IMR-90 (cell line): ENCODE measurements around the gene ZNF48. TPM values are rescaled to one million over a fixed set of nuclear protein-coding genes. Genes with fewer than 3 reads are reported as not detected.
A peak's percentile ranks its signal among the peaks of the same experiment; 100 is the strongest.

ENCODE experiments used
- ATAC-seq: fragments of 200-7000 bp; cut with Tn5 transposase; 2 replicates; pipeline ENCODE4 v1.9.1; 2020; ENCODE audit warnings: low read depth, mild to moderate bottlenecking, moderate library complexity
- BruUV-seq: library from RNA; stranded (reverse); fragments of 400-500 nt; replicated peaks from 2 replicates; lab custom pipeline; 2021; lab: Mats Ljungman, UMichigan
- CTCF ChIA-PET: fragments of 300-600 bp; formaldehyde crosslinking; extraction: SDS; loops from one replicate; lab custom pipeline; 2021; ENCODE audit warnings: antibody characterized with exemption; lab: Yijun Ruan, JAX
- POLR2A ChIA-PET: fragments of 300-600 bp; sonication (Branson Sonifier 250); formaldehyde crosslinking; loops from one replicate; lab custom pipeline; 2022; ENCODE audit warnings: antibody characterized with exemption; ENCODE audit not compliant: unreplicated experiment; lab: Charles Lee
- DNase-seq: peaks from one replicate; pipeline ENCODE4 v3.0.0; 2013
- H2AFZ ChIP-seq: replicated peaks from 2 replicates; pipeline ENCODE3; 2013; ENCODE audit warnings: low read length, mild to moderate bottlenecking; ENCODE audit not compliant: poor library complexity
- H2AK5ac ChIP-seq: 2 replicates; pipeline ENCODE4 v1.6.1; 2013; ENCODE audit warnings: low read depth, low read length, inconsistent platforms
- H2AK9ac ChIP-seq: replicated peaks from 2 replicates; pipeline ENCODE3; 2013; ENCODE audit warnings: mild to moderate bottlenecking, low read depth, low read length, moderate library complexity; ENCODE audit not compliant: poor library complexity
- H2BK120ac ChIP-seq: 2 replicates; pipeline ENCODE4 v1.6.1; 2013; ENCODE audit warnings: low read depth, low read length, inconsistent platforms
- H2BK15ac ChIP-seq: 3 replicates; pipeline ENCODE4 v1.6.1; 2013; ENCODE audit warnings: low read depth, low read length, inconsistent platforms
- H2BK20ac ChIP-seq: 2 replicates; pipeline ENCODE4 v1.6.1; 2013; ENCODE audit warnings: low read depth, mild to moderate bottlenecking, inconsistent platforms, low read length, moderate library complexity
- H2BK5ac ChIP-seq: 2 replicates; pipeline ENCODE4 v1.6.1; 2013; ENCODE audit warnings: mild to moderate bottlenecking, low read depth, low read length, inconsistent platforms; ENCODE audit not compliant: poor library complexity, severe bottlenecking
- H3K14ac ChIP-seq: replicated peaks from 2 replicates; pipeline ENCODE4 v1.6.1; 2013; ENCODE audit warnings: low read depth, low read length, inconsistent platforms
- H3K18ac ChIP-seq: 2 replicates; pipeline ENCODE4 v1.6.1; 2013; ENCODE audit warnings: low read depth, low read length, control low read depth
- H3K23ac ChIP-seq: 2 replicates; pipeline ENCODE4 v1.6.1; 2013; ENCODE audit warnings: low read depth, low read length, inconsistent platforms
- H3K27ac ChIP-seq: 2 replicates; pipeline ENCODE4 v1.5.1; 2013; ENCODE audit warnings: mild to moderate bottlenecking, control low read depth, low read length; ENCODE audit not compliant: insufficient read depth
- H3K27me3 ChIP-seq: 2 replicates; pipeline ENCODE4 v1.6.1; 2013; ENCODE audit warnings: low read length; ENCODE audit not compliant: control insufficient read depth, insufficient read depth
- H3K36me3 ChIP-seq: 2 replicates; pipeline ENCODE4 v1.6.1; 2013; ENCODE audit warnings: low read length, mixed read lengths; ENCODE audit not compliant: control insufficient read depth, insufficient read depth
- H3K4ac ChIP-seq: 2 replicates; pipeline ENCODE4 v1.6.1; 2013; ENCODE audit warnings: low read depth, low read length, inconsistent platforms
- H3K4me1 ChIP-seq: 2 replicates; pipeline ENCODE4 v1.6.1; 2013; ENCODE audit warnings: low read length, mixed read lengths; ENCODE audit not compliant: control insufficient read depth, insufficient read depth
- H3K4me2 ChIP-seq: 2 replicates; pipeline ENCODE4 v1.6.1; 2013; ENCODE audit warnings: low read depth, mild to moderate bottlenecking, control low read depth, low read length, moderate library complexity
- H3K4me3 ChIP-seq: 2 replicates; pipeline ENCODE4 v1.5.1; 2013; ENCODE audit warnings: low read depth, mild to moderate bottlenecking, control low read depth, low read length, moderate library complexity; ENCODE audit not compliant: insufficient read depth
- H3K56ac ChIP-seq: 2 replicates; pipeline ENCODE4 v1.6.1; 2013; ENCODE audit warnings: low read length, inconsistent platforms; ENCODE audit not compliant: insufficient read depth; ENCODE audit errors: extremely low read depth
- H3K79me1 ChIP-seq, 2 experiments: 2 replicates each; pipeline ENCODE4 v1.6.1; 2013; ENCODE audit warnings: low read length in 2 of 2, inconsistent platforms in 1 of 2, low read depth in 1 of 2
- H3K9ac ChIP-seq: 2 replicates; pipeline ENCODE4 v1.6.1; 2013; ENCODE audit warnings: low read depth, low read length, control low read depth
- H3K9me1 ChIP-seq: 2 replicates; pipeline ENCODE4 v1.6.1; 2013; ENCODE audit warnings: low read length, inconsistent platforms; ENCODE audit not compliant: insufficient read depth
- H3K9me3 ChIP-seq: 2 replicates; pipeline ENCODE4 v1.6.1; 2013; ENCODE audit warnings: low read length; ENCODE audit not compliant: control insufficient read depth, insufficient read depth
- H4K20me1 ChIP-seq: 2 replicates; pipeline ENCODE4 v1.6.1; 2013; ENCODE audit warnings: low read length, inconsistent platforms; ENCODE audit not compliant: insufficient read depth
- H4K5ac ChIP-seq: 2 replicates; pipeline ENCODE4 v1.6.1; 2013; ENCODE audit warnings: mild to moderate bottlenecking, low read depth, low read length, control low read depth
- H4K8ac ChIP-seq, 2 experiments: 2 replicates each; pipeline ENCODE4 v1.6.1; 2013; ENCODE audit warnings: low read depth in 2 of 2, low read length in 2 of 2, control low read depth in 1 of 2, inconsistent platforms in 1 of 2
- H4K91ac ChIP-seq: 2 replicates; pipeline ENCODE4 v1.6.1; 2013; ENCODE audit warnings: low read depth, low read length, inconsistent platforms; ENCODE audit not compliant: insufficient read depth
- BHLHE40 ChIP-seq: fragments of 150-350 bp; IDR thresholded peaks from 2 replicates; pipeline ENCODE4 v1.6.1; 2016; ENCODE audit warnings: mild to moderate bottlenecking, low read depth, low read length
- CEBPB ChIP-seq: IDR thresholded peaks from 2 replicates; pipeline ENCODE4 v1.6.1; 2012; ENCODE audit warnings: low read depth, low read length, improper control_type of control experiment
- CTCF ChIP-seq: conservative IDR thresholded peaks from 2 replicates; pipeline ENCODE4 v1.5.1; 2012; ENCODE audit warnings: mild to moderate bottlenecking, low read depth, low read length, improper control_type of control experiment
- MAFK ChIP-seq: IDR thresholded peaks from 2 replicates; pipeline ENCODE4 v1.6.1; 2012; ENCODE audit warnings: low read depth, low read length, improper control_type of control experiment
- MAZ ChIP-seq: IDR thresholded peaks from 2 replicates; pipeline ENCODE4 v1.6.1; 2012; ENCODE audit warnings: low read depth, mild to moderate bottlenecking, low read length, improper control_type of control experiment, moderate library complexity, borderline replicate concordance
- POLR2A ChIP-seq: IDR thresholded peaks from 2 replicates; pipeline ENCODE4 v1.6.1; 2012; ENCODE audit warnings: mild to moderate bottlenecking, low read depth, low read length
- RFX5 ChIP-seq: IDR thresholded peaks from 2 replicates; pipeline ENCODE4 v1.8.0; 2012; ENCODE audit warnings: low read depth, mild to moderate bottlenecking, low read length, moderate library complexity
- WGBS, 2 experiments: methylation state at CpG; one replicate each; pipeline versions ENCODE4 v1.1.5 to v1.1.7; 2013; ENCODE audit warnings: missing lambda C conversion rate in 2 of 2; ENCODE audit not compliant: insufficient read length in 1 of 2; ENCODE audit errors: extremely low coverage in 2 of 2; 5-methylcytosine and 5-hydroxymethylcytosine counted together
- dilution Hi-C: fragments of 300-500 bp; cut with HindIII; formaldehyde crosslinking; loops from one replicate; pipeline ENCODE4 v1.14.3; 2018; ENCODE audit warnings: low sequenced_read_pairs; ENCODE audit not compliant: unreplicated experiment
- in situ Hi-C: fragments of 300-500 bp; cut with MboI; formaldehyde crosslinking; loops from 3 replicates; pipeline ENCODE4 v1.14.3; 2019; ENCODE audit warnings: low sequenced_read_pairs, inconsistent platforms, mixed read lengths
- intact Hi-C: fragments of 100-400 bp; cut with micrococcal nuclease; formaldehyde crosslinking; loops from 2 replicates; pipeline ENCODE4 v1.10.0; 2022
- polyA plus RNA-seq, 3 experiments: library from polyadenylated mRNA; depleted of rRNA; stranded (reverse); fragments of >200 nt; gene quantifications; 2 replicates each; pipeline ENCODE4 v1.2.3, GENCODE V29; 2012; ENCODE audit warnings: low replicate concordance in 1 of 3
- total RNA-seq: library from RNA; depleted of rRNA; stranded (reverse); fragments of >200 nt; gene quantifications from 2 replicates; pipeline ENCODE4 v1.2.3, GENCODE V29; 2012

The ZNF48 gene
- total and polyA plus RNA-seq, 2 of the 4 experiments (the other 2 are of a cell fraction), result 5.8 to 6.6 TPM

DNA sequence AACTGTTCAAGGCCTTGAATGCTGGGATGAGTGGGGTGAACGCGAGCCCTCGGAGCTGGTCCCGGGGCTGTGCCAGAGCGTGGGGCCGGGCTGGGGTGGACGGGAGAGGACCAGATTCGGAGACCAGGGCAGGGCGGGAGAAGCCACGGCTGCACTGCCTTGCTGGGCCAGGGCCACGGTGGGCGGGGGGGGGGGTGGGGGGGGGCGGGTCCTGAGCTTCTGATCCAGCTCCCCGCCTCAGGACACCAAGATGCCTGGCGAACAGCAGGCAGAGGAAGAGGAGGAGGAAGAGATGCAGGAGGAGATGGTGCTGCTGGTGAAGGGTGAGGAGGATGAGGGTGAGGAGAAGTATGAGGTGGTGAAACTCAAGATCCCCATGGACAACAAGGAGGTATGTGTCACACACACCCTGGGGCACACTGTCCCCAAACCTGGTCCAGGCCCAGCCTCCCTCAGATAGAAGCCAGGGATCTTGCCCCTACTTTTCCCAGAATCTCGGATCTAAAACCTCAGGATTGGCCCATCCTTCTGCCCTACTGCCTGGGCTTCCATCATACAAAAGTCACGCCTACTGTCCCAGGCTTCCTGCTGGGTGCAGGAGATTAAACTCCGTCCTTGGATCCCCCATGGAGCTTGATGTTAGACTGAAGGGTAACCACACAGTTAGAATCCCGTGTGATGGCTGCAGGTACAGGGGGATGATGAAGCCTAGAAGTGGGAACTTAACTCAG lies 12.7 kb downstream of the ZNF48 start:
- ChIA-PET POLR2A (interaction anchor here (0.6 to 1.1 kb wide), 4 partner anchors 9 to 314 kb away, joined by 3 to 7 read pairs (median 5); partner anchors contain the start of gene ZNF48), CTCF (no interaction called here)
- Histone ChIP-seq H3K4ac (peak overlapping the region; percentile 75), H3K9me1 (peaks cover 11% of the 10 kb centered on the region), H3K27ac (peak overlapping the region; percentile 82), H3K36me3 (peaks cover 11% of the 10 kb centered on the region), H3K9ac (peak overlapping the region; percentile 75), H4K5ac (peak overlapping the region; percentile 6; the same call in 1 of the 2 replicates), H4K8ac (peak overlapping the region; percentile 63 to 84; a peak in 3 of 4 replicates), H3K56ac (peak overlapping the region; percentile 67; the same call in 1 of the 2 replicates), H3K4me2 (peak overlapping the region; percentile 81), H3K18ac (no peak overlapping the region), H3K4me3 (peak overlapping the region; percentile 71), H3K27me3 (no peaks in the 10 kb centered on the region), H2BK120ac (no peak overlapping the region), H4K91ac (peak overlapping the region; percentile 38; the same call in 1 of the 2 replicates), H3K79me1 (peaks cover 15 to 48% of the 10 kb centered on the region in 2 experiments), H2BK20ac (peak overlapping the region; percentile 15; the same call in 1 of the 2 replicates), H3K23ac (peak overlapping the region; percentile 86), H4K20me1 (peaks cover 10% of the 10 kb centered on the region; the same call in 1 of the 2 replicates), H2AFZ (peak overlapping the region; percentile 94), H3K9me3 (no peaks in the 10 kb centered on the region), H3K4me1 (peaks cover 11% of the 10 kb centered on the region), H2AK9ac (peak overlapping the region; percentile 92), H2BK15ac (no peak overlapping the region), H3K14ac (peak overlapping the region; percentile 36; the same call in 1 of the 2 replicates), H2AK5ac (peak overlapping the region; percentile 76), H2BK5ac (peak overlapping the region; percentile 45)
- TF ChIP-seq POLR2A, result no peak
- no peak for TF ChIP-seq BHLHE40
- no peak for TF ChIP-seq MAZ
- TF ChIP-seq MAFK, result no peak
- TF ChIP-seq RFX5, result no peak
- TF ChIP-seq CTCF, result no peak
- TF ChIP-seq CEBPB, result no peak
- intact Hi-C loops, result loop anchor here (2.0 to 10.0 kb wide), 2 partner anchors 13 to 313 kb away; partner anchors contain the start of genes TBX6, YPEL3 and ZNF48
- WGBS, 2 experiments, result 40% methylated on average over 1 of the region's 19 CpGs; no CpG with 5 or more reads in 1 of the 2 experiments
- dilution Hi-C loops, result no loop called here
- peak; percentile 45 for ATAC-seq
- in situ Hi-C loops, result loop anchor here (10.0 to 25.0 kb wide), 2 partner anchors 221 to 333 kb away; partner anchors contain the start of genes BOLA2B, CORO1A, PPP4C and SLX1A
- no peak for DNase-seq
- no TSS peak for BruUV-seq
